ENCODE results near the gene BICDL2.
A peak's percentile ranks its signal among the peaks of the same experiment; 100 is the strongest.

Gene BICDL2

DNA sequence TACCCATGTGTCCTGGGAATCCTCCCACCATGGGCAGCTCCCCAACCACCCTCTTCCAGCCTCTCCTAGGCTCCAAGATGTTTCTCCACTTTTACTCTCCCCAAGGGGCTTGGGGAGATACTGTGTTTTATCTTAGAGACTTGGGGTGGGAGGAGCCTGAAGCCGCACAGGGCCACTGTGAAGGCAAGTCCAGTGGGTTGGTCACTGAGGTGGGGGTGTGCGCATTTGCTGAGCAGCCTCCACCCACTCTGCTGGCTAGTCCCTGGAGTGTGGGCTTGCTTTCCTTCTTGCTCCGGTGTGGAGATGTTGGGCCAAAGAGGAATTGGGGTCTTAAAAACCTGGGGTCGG lies 28.1 kb downstream of the BICDL2 start:
- no peak for DNase-seq

DNA sequence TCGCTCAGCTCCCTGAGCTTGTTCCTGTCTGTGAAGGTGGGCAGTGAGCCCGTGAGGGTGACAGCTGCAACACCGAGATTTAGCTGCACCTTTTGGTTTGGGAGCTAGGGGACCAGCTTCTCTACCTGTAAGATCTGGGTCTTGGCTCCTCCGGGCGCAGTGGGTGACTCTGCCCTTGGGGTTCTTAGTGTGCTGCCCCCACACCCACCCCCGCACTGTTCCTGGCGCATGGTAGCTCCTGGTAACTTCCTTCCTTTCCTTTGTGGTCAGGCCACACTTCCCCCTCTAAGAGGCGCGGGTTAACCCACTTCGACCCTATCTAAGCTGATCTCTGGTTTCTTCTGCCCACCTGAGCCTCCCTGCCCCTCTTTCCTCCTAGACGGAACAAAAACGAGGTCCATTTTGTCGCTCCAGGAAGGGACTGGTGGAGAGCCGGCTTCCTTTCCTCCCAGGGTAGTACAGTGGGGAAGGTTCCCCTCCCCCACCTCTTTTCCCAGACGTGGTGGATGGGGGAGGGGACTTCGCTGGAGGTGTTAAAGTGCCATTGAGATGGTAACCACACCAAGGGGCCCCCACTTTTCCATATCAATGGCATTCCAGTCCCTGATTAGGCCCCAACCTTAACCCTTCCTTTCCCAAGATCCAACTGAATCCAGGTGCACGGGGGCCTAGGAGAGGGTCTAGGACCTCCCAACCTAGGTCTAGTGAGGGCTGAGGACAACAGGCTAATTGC lies 28.6 kb downstream of the BICDL2 start:
- no peak for DNase-seq

DNA sequence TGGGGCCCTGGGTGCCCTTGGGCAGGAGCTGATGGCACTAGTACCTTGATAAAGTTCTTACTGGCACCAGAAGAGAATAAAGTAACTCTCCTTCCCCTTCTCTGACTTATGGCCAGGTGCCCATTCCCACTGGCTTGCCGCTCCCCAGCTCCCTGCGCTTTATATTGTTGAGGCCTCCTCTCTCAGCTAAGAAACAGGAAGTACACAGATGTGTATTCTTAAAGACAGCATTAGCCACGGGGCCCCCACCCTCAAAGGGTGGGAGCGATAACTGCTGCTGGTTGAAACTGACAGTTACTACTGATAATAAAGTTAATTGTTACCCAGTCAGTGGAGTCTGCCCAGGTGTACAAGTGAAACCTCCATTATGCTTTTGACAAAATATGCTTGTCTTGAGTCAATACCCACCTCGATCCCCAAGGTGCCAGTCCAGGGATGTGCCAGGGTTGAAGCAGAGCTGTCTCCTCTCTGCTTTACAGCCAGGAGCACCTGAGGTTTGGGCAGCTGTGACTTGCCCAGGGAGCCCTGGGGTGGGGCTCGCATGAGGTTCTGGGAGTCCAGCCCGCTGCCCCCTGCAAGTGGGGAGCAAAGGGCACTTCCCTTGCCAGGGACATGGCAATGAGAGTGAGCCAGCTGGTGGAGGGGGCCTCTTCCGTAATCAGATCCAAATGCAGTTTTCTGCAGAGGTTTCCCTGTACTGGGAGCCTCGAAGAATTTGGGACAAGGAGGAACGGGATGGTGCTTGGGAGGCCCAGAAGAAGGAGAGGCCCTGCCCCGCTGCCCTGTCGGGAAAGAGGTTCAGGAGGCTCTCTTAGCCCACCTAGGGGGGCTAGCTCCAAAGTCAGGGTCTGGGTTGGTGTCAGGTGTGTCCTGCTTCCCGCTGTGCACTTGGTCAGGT lies 29.4 kb downstream of the BICDL2 start:
- no peak for DNase-seq

GRCh38 chr16:3004781-3005284 lies 31.9 kb downstream of the BICDL2 start:
- no peak for DNase-seq

DNA sequence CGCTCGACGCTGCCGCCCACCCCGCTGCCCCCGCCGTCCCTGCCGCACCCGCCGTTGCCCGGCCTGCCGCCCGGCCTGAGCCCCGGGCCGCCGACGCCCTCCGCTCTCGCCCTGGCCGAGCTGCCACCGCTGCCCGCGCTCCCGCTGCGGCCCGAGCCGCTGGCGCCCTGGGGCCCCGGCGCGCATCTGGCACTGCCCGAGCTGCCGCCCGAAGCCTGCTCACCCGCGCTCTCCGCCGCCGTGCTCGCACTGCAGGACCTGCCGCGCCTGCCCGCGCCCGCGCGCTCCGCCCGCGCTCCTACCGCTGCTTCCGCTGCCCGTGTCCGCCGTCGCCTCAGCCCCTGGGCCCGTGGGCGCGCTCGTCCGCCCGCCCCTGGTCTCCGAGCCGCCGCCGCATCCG lies 32.4 kb downstream of the BICDL2 start:
- DNase-seq, result peak; percentile 30

DNA sequence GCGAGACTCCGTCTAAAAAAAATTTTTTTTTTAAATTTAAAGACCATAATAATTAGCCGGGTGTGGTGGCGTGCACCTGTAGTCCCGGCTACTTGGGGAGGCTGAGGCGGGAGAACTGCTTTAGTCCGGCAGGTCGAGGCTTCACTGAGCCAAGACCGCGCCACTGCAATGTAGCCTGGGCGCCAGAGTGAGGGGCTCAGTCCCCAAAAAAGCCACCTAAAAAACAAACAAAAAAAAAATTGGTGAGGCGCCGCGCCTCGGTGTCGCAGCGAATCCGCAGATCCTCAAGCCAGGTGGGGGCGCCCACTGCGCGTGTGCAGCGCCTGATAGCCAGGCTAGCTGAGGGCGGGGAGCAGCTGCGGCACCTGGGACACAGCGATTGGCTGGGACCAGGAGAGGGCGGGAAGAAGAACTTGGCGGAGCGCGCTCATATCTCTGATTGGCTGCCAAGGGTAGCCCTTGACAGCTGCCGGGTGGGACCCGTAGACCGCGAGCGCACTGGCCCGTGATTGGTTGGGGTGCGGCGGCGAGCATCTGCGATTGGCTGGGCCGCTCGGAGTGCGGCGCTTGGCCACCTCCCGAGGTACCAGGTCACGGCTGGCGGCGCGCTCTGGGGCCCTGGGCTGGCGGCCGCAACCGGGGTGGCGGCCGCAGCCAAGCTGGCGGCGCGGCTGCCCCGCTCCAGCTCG lies 33.0 kb downstream of the BICDL2 start:
- peak; percentile 97 for DNase-seq

GRCh38 chr16:3001316-3001715 lies 35.4 kb downstream of the BICDL2 start:
- no peak for DNase-seq

GRCh38 chr16:3000540-3000939 lies 36.2 kb downstream of the BICDL2 start:
- DNase-seq, result no peak

GRCh38 chr16:2999929-3000328 lies 36.8 kb downstream of the BICDL2 start:
- DNase-seq, result no peak

- no peak for DNase-seq
Observed at GRCh38 chr16:2996298-2996697, 40.4 kb downstream of the BICDL2 start.

DNA sequence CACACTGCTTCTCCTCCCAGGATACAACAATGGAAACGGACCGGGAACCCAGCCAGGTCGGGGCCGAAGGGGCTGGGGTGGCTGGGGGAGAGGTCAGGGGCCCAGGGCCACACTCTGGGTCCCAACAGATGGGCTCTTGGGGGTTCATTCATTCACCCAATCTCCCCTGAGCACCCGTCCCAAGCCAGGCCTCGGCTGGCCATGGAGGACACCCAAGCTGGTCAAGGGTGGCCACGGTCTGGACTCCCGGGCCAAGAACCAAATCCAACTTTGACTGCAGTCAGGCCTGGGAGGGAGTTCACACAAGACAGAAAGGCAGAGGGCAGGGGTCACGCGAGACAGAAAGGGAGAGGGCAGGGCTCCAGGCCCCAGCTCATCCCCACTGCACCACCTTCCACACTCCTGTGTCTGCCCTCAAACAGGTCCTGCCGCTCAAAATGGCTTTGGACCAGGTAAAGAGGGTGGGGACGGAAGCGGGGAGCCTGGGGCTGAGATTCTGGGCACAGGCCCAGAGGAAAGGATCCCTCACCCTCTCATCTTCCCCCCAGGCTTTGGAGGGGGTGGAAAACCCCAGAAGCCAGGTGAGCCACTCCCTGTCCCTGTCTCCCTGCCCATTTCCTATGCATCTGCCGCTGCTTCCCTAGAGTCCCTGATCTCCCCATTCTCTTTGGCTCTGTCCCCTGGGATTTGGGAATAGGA lies 44.2 kb downstream of the BICDL2 start:
- DNase-seq, result no peak

DNA sequence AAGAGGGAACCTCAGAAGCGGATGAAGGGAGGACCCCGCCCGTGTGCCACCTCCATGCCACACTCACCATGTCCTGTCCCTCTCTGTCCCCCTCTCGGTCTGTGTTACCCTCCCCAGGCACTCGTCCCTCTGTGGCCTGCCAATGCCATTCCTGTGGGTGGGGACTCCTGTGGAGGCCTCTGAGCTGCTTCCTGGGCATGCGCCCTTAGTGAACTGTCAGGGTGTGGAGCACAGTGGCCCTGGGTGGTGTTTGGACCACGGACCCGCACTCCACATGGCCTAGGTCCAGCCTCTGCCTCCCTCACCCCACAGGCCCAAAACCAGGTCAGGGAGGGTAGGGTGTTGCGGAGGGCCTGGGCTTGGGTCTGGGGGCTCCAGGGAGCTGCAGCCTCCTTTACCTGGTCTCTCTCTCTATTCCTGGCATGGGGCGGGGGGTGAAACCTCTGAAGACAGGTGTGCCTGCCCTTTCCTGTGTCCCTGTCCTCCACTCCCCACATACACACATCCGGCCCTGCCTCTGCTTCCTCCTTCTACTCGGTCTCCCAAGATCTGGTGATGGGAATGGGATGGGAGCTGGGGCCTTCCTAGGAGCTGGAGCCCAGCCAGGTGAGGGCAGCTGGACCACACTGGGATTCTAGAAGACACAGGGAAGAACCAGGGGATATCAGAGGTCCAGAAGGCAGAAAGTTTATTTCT lies 45.0 kb downstream of the BICDL2 start:
- no peak for DNase-seq

DNA sequence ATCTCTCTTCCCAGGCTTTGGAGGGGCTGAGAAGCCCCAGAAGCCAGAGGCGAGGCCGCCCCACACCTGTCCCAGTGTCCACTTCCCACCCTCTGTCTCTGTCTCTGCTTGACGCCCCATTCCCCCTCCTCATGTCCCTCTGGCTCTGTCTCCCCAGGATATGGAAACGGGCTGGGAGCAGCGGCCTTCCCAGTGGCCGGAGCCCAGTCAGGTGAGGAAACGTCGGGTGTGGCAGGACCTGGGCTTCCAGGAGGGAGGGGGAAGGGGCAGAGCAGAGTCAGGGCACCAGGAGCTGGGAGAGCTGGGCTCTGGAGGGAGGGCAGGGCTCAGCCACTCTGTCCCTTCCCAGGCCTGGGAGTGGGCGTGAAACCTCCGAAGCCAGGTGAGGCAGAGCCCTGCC lies 45.9 kb downstream of the BICDL2 start:
- no peak for DNase-seq

- no peak for DNase-seq
Observed at GRCh38 chr16:2988590-2989099, 48.1 kb downstream of the BICDL2 start.

DNA sequence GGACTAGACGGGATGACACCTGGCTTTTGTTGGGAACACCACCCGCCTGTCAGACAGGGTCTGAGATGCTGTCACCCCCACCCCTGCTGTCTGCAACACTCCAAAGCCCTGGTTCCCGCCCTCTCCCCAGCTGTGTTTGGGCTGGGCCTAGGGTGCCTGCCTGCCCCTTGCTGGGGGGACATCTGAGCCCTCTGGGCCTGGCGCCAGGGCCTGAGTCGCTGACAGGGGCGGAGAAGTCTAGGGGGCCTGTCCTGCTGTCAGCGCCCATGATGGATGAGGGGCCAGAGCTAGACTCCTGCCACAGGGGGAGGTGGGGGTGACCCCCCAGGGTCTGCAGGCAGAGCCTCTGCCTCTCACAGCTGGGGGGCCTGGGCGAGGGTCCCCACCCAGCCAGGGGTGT lies 48.9 kb downstream of the BICDL2 start:
- no peak for DNase-seq

DNA sequence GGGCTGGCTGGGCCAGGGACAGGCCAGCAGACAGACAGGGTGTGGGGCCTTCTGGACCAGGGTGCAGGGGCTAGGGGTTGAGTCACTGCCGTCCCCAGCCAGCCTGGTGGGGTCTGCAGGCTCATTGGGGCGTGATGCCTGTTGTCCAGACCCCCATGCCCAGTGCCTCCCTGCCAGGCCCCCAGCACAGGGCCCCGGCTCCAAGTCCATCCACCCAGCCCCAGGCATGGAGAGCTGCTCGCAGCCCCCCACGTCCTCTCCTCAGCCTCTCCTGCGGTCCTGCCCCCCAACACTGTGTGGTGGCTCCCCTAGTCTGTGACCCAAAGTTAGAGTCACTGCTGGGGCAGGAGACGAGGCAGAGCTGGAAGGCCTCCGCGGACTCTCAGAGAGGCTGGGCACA lies 49.5 kb downstream of the BICDL2 start:
- no peak for DNase-seq

- DNase-seq, result no peak
Observed at GRCh38 chr16:2986623-2987188, 50.0 kb downstream of the BICDL2 start.

GRCh38 chr16:2985893-2986355 lies 50.8 kb downstream of the BICDL2 start:
- DNase-seq, result no peak

GRCh38 chr16:2985462-2985861 lies 51.3 kb downstream of the BICDL2 start:
- no peak for DNase-seq

GRCh38 chr16:2983706-2984136 lies 53.0 kb downstream of the BICDL2 start:
- peak; percentile 69 for DNase-seq

GRCh38 chr16:2982402-2982801 lies 54.3 kb downstream of the BICDL2 start:
- no peak for DNase-seq

DNA sequence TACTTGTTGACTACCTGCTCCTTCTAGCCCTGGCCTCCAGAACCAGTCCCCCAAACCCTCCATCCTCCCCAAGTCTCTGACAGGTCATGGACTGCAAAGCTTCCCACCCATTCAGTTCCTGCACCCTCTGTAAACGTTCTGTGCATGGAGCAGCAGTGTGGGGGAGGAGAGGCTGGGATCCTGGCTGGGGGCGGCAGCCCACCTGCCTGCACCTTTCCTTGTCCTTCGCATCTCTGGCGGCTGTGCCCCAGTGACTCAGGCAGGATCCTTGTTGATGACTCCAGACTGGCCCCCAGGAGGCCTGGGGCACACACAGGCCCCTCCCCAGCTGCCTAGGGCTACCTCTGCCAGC lies 54.9 kb downstream of the BICDL2 start:
- DNase-seq, result no peak

Data from NCI-H226 (cell line).